IMR-90 (cell line): ENCODE results near the gene SKP2. TPM values are rescaled to one million over a fixed set of nuclear protein-coding genes. Genes with fewer than 3 reads are reported as not detected.

Experiments
- ATAC-seq: fragments of 200-7000 bp; cut with Tn5 transposase; 2 replicates; pipeline ENCODE4 v1.9.1; 2020; ENCODE audit warnings: low read depth, mild to moderate bottlenecking, moderate library complexity
- BruUV-seq: library from RNA; stranded (reverse); fragments of 400-500 nt; replicated peaks from 2 replicates; lab custom pipeline; 2021; lab: Mats Ljungman, UMichigan
- CTCF ChIA-PET: fragments of 300-600 bp; formaldehyde crosslinking; extraction: SDS; loops from one replicate; lab custom pipeline; 2021; ENCODE audit warnings: antibody characterized with exemption; lab: Yijun Ruan, JAX
- POLR2A ChIA-PET: fragments of 300-600 bp; sonication (Branson Sonifier 250); formaldehyde crosslinking; loops from one replicate; lab custom pipeline; 2022; ENCODE audit warnings: antibody characterized with exemption; ENCODE audit not compliant: unreplicated experiment; lab: Charles Lee
- DNase-seq: peaks from one replicate; pipeline ENCODE4 v3.0.0; 2013
- H2AFZ ChIP-seq: replicated peaks from 2 replicates; pipeline ENCODE3; 2013; ENCODE audit warnings: low read length, mild to moderate bottlenecking; ENCODE audit not compliant: poor library complexity
- H2AK5ac ChIP-seq: 2 replicates; pipeline ENCODE4 v1.6.1; 2013; ENCODE audit warnings: low read depth, low read length, inconsistent platforms
- H2AK9ac ChIP-seq: replicated peaks from 2 replicates; pipeline ENCODE3; 2013; ENCODE audit warnings: mild to moderate bottlenecking, low read depth, low read length, moderate library complexity; ENCODE audit not compliant: poor library complexity
- H2BK120ac ChIP-seq: 2 replicates; pipeline ENCODE4 v1.6.1; 2013; ENCODE audit warnings: low read depth, low read length, inconsistent platforms
- H2BK15ac ChIP-seq: 3 replicates; pipeline ENCODE4 v1.6.1; 2013; ENCODE audit warnings: low read depth, low read length, inconsistent platforms
- H2BK20ac ChIP-seq: 2 replicates; pipeline ENCODE4 v1.6.1; 2013; ENCODE audit warnings: low read depth, mild to moderate bottlenecking, inconsistent platforms, low read length, moderate library complexity
- H2BK5ac ChIP-seq: 2 replicates; pipeline ENCODE4 v1.6.1; 2013; ENCODE audit warnings: mild to moderate bottlenecking, low read depth, low read length, inconsistent platforms; ENCODE audit not compliant: poor library complexity, severe bottlenecking
- H3K14ac ChIP-seq: replicated peaks from 2 replicates; pipeline ENCODE4 v1.6.1; 2013; ENCODE audit warnings: low read depth, low read length, inconsistent platforms
- H3K18ac ChIP-seq: 2 replicates; pipeline ENCODE4 v1.6.1; 2013; ENCODE audit warnings: low read depth, low read length, control low read depth
- H3K23ac ChIP-seq: 2 replicates; pipeline ENCODE4 v1.6.1; 2013; ENCODE audit warnings: low read depth, low read length, inconsistent platforms
- H3K27ac ChIP-seq: 2 replicates; pipeline ENCODE4 v1.5.1; 2013; ENCODE audit warnings: mild to moderate bottlenecking, control low read depth, low read length; ENCODE audit not compliant: insufficient read depth
- H3K27me3 ChIP-seq: 2 replicates; pipeline ENCODE4 v1.6.1; 2013; ENCODE audit warnings: low read length; ENCODE audit not compliant: control insufficient read depth, insufficient read depth
- H3K36me3 ChIP-seq: 2 replicates; pipeline ENCODE4 v1.6.1; 2013; ENCODE audit warnings: low read length, mixed read lengths; ENCODE audit not compliant: control insufficient read depth, insufficient read depth
- H3K4ac ChIP-seq: 2 replicates; pipeline ENCODE4 v1.6.1; 2013; ENCODE audit warnings: low read depth, low read length, inconsistent platforms
- H3K4me1 ChIP-seq: 2 replicates; pipeline ENCODE4 v1.6.1; 2013; ENCODE audit warnings: low read length, mixed read lengths; ENCODE audit not compliant: control insufficient read depth, insufficient read depth
- H3K4me2 ChIP-seq: 2 replicates; pipeline ENCODE4 v1.6.1; 2013; ENCODE audit warnings: low read depth, mild to moderate bottlenecking, control low read depth, low read length, moderate library complexity
- H3K4me3 ChIP-seq: 2 replicates; pipeline ENCODE4 v1.5.1; 2013; ENCODE audit warnings: low read depth, mild to moderate bottlenecking, control low read depth, low read length, moderate library complexity; ENCODE audit not compliant: insufficient read depth
- H3K56ac ChIP-seq: 2 replicates; pipeline ENCODE4 v1.6.1; 2013; ENCODE audit warnings: low read length, inconsistent platforms; ENCODE audit not compliant: insufficient read depth; ENCODE audit errors: extremely low read depth
- H3K79me1 ChIP-seq, 2 experiments: 2 replicates each; pipeline ENCODE4 v1.6.1; 2013; ENCODE audit warnings: low read length in 2 of 2, inconsistent platforms in 1 of 2, low read depth in 1 of 2
- H3K9ac ChIP-seq: 2 replicates; pipeline ENCODE4 v1.6.1; 2013; ENCODE audit warnings: low read depth, low read length, control low read depth
- H3K9me1 ChIP-seq: 2 replicates; pipeline ENCODE4 v1.6.1; 2013; ENCODE audit warnings: low read length, inconsistent platforms; ENCODE audit not compliant: insufficient read depth
- H3K9me3 ChIP-seq: 2 replicates; pipeline ENCODE4 v1.6.1; 2013; ENCODE audit warnings: low read length; ENCODE audit not compliant: control insufficient read depth, insufficient read depth
- H4K20me1 ChIP-seq: 2 replicates; pipeline ENCODE4 v1.6.1; 2013; ENCODE audit warnings: low read length, inconsistent platforms; ENCODE audit not compliant: insufficient read depth
- H4K5ac ChIP-seq: 2 replicates; pipeline ENCODE4 v1.6.1; 2013; ENCODE audit warnings: mild to moderate bottlenecking, low read depth, low read length, control low read depth
- H4K8ac ChIP-seq, 2 experiments: 2 replicates each; pipeline ENCODE4 v1.6.1; 2013; ENCODE audit warnings: low read depth in 2 of 2, low read length in 2 of 2, control low read depth in 1 of 2, inconsistent platforms in 1 of 2
- H4K91ac ChIP-seq: 2 replicates; pipeline ENCODE4 v1.6.1; 2013; ENCODE audit warnings: low read depth, low read length, inconsistent platforms; ENCODE audit not compliant: insufficient read depth
- BHLHE40 ChIP-seq: fragments of 150-350 bp; IDR thresholded peaks from 2 replicates; pipeline ENCODE4 v1.6.1; 2016; ENCODE audit warnings: mild to moderate bottlenecking, low read depth, low read length
- CHD1 ChIP-seq: IDR thresholded peaks from 2 replicates; pipeline ENCODE4 v1.6.1; 2012; ENCODE audit warnings: low read depth, low read length, improper control_type of control experiment
- MAFK ChIP-seq: IDR thresholded peaks from 2 replicates; pipeline ENCODE4 v1.6.1; 2012; ENCODE audit warnings: low read depth, low read length, improper control_type of control experiment
- MXI1 ChIP-seq: IDR thresholded peaks from 2 replicates; pipeline ENCODE4 v1.6.1; 2012; ENCODE audit warnings: low read depth, mild to moderate bottlenecking, low read length, moderate library complexity, borderline replicate concordance
- NFE2L2 ChIP-seq: fragments of 150-350 bp; IDR thresholded peaks from 2 replicates; pipeline ENCODE4 v1.6.1; 2016; ENCODE audit warnings: low read depth, mild to moderate bottlenecking, low read length
- RAD21 ChIP-seq: IDR thresholded peaks from 2 replicates; pipeline ENCODE4 v1.6.1; 2012; ENCODE audit warnings: low read length, improper control_type of control experiment
- RCOR1 ChIP-seq: IDR thresholded peaks from 2 replicates; pipeline ENCODE4 v1.6.1; 2012; ENCODE audit warnings: mild to moderate bottlenecking, low read length, improper control_type of control experiment; ENCODE audit not compliant: insufficient replicate concordance
- SMC3 ChIP-seq: fragments of 150-350 bp; IDR thresholded peaks from 2 replicates; pipeline ENCODE4 v1.6.1; 2016; ENCODE audit warnings: low read depth, mild to moderate bottlenecking, antibody characterized with exemption, low read length, moderate library complexity
- WGBS, 2 experiments: methylation state at CpG; one replicate each; pipeline versions ENCODE4 v1.1.5 to v1.1.7; 2013; ENCODE audit warnings: missing lambda C conversion rate in 2 of 2; ENCODE audit not compliant: insufficient read length in 1 of 2; ENCODE audit errors: extremely low coverage in 2 of 2; 5-methylcytosine and 5-hydroxymethylcytosine counted together
- dilution Hi-C: fragments of 300-500 bp; cut with HindIII; formaldehyde crosslinking; loops from one replicate; pipeline ENCODE4 v1.14.3; 2018; ENCODE audit warnings: low sequenced_read_pairs; ENCODE audit not compliant: unreplicated experiment
- in situ Hi-C: fragments of 300-500 bp; cut with MboI; formaldehyde crosslinking; loops from 3 replicates; pipeline ENCODE4 v1.14.3; 2019; ENCODE audit warnings: low sequenced_read_pairs, inconsistent platforms, mixed read lengths
- intact Hi-C: fragments of 100-400 bp; cut with micrococcal nuclease; formaldehyde crosslinking; loops from 2 replicates; pipeline ENCODE4 v1.10.0; 2022
- polyA plus RNA-seq, 3 experiments: library from polyadenylated mRNA; depleted of rRNA; stranded (reverse); fragments of >200 nt; gene quantifications; 2 replicates each; pipeline ENCODE4 v1.2.3, GENCODE V29; 2012; ENCODE audit warnings: low replicate concordance in 1 of 3
- total RNA-seq: library from RNA; depleted of rRNA; stranded (reverse); fragments of >200 nt; gene quantifications from 2 replicates; pipeline ENCODE4 v1.2.3, GENCODE V29; 2012

The SKP2 gene
- total and polyA plus RNA-seq, 2 of the 4 experiments (the other 2 are of a cell fraction) = 23.3 to 92.1 TPM

DNA sequence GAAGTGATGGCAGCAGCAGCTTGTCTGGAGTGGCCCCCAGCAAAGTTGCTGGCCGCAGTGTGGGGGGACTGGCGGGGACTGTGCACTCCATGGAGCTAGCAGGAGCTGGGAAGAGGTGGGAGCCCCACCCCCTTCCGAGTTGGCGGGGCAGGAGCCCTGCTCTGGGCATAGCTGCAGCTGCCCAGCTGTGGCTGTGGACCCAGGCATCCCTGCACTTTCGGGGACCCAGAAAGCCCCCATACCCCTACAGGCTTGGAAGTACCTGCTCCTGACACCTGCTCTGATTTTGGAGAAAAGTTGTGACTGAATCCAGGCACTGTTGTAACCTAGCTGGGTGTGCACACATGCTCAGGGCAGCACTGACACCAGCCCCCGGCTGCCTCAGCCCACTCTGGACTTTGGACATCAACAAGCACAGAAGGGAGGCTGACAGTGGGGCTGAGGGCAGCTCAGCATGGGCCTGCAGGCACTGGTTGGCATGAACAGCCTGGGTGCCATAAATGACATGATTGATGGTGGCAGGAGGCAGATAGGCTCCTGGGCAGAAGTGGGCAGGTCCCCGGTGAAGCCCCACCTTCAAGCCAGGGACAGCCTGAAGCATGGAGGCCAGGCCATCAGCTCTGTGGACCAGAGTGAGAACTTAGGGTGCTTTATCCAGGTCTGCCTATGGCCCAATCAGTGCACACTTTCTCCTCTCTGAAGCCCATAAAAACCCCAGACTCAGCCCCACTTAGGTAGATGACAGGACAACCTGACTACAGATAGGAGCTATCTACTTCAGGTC lies 12.8 kb upstream of the SKP2 start:
- H3K18ac ChIP-seq = no peak overlapping the region
- H3K79me1 ChIP-seq = no peaks in the 10 kb centered on the region
- H4K5ac ChIP-seq = no peak overlapping the region
- H2BK5ac ChIP-seq = no peak overlapping the region
- dilution Hi-C loops = no loop called here
- intact Hi-C loops = no loop called here
- H2BK20ac ChIP-seq = no peak overlapping the region
- no peak overlapping the region for H2BK15ac ChIP-seq
- H3K56ac ChIP-seq = no peak overlapping the region
- H3K23ac ChIP-seq = no peak overlapping the region
- no peaks in the 10 kb centered on the region for H4K20me1 ChIP-seq
- ChIA-PET CTCF (interaction anchor here (1.1 kb wide), 1 partner anchor 28 kb away, joined by 3 read pairs; no protein-coding TSS in a partner anchor), POLR2A (no interaction called here)
- H2AK9ac ChIP-seq = no peak overlapping the region
- ATAC-seq = no peak
- no CpG with 5 or more reads among the region's 7 CpGs for WGBS, 2 experiments
- H3K4me3 ChIP-seq = no peak overlapping the region
- H3K4ac ChIP-seq = no peak overlapping the region
- no TSS peak for BruUV-seq
- no peak overlapping the region for H4K91ac ChIP-seq
- H3K27ac ChIP-seq = no peak overlapping the region
- H2AFZ ChIP-seq = no peak overlapping the region
- in situ Hi-C loops = no loop called here
- no peaks in the 10 kb centered on the region for H3K4me1 ChIP-seq
- TF ChIP-seq SMC3 (no peak), CHD1 (no peak), NFE2L2 (no peak), MAFK (no peak), BHLHE40 (no peak), MXI1 (no peak), RAD21 (no peak), RCOR1 (no peak)
- H3K36me3 ChIP-seq = peaks cover 5% of the 10 kb centered on the region; the same call in 1 of the 2 replicates
- no peaks in the 10 kb centered on the region for H3K9me1 ChIP-seq
- DNase-seq = no peak
- no peaks in the 10 kb centered on the region for H3K27me3 ChIP-seq
- no peak overlapping the region for H4K8ac ChIP-seq
- no peak overlapping the region for H2BK120ac ChIP-seq
- no peak overlapping the region for H3K4me2 ChIP-seq
- H3K9me3 ChIP-seq = no peaks in the 10 kb centered on the region; the same call in 1 of the 2 replicates
- no peak overlapping the region for H3K14ac ChIP-seq
- no peak overlapping the region for H2AK5ac ChIP-seq
- H3K9ac ChIP-seq = no peak overlapping the region
